Panc1 (cell line): Measurements from ENCODE around the gene RNF215.

Experiments
- POLR2AphosphoS5 ChIP-seq: IDR thresholded peaks from 2 replicates; pipeline ENCODE4 v1.6.1; 2012; ENCODE audit warnings: mild to moderate bottlenecking, low read depth, low read length, moderate library complexity
- SIN3A ChIP-seq: IDR thresholded peaks from 2 replicates; pipeline ENCODE4 v1.6.1; 2012; ENCODE audit warnings: low read depth, mild to moderate bottlenecking, low read length, moderate library complexity, borderline replicate concordance; ENCODE audit not compliant: insufficient read depth
- TCF7L2 ChIP-seq: IDR thresholded peaks from 2 replicates; pipeline ENCODE4 v1.6.1; 2011; ENCODE audit warnings: mild to moderate bottlenecking, low read depth, low read length, inconsistent platforms
- TF ChIP-seq, protein P1 (sequence below): fragments of 450-650 bp; IDR thresholded peaks from 2 replicates; pipeline ENCODE4 v1.5.1; 2017; ENCODE audit warnings: mild to moderate bottlenecking
- TF ChIP-seq, protein P2 (sequence below), 2 experiments: IDR thresholded peaks; 2 replicates each; pipeline ENCODE4 v1.6.1; 2011 to 2012; ENCODE audit warnings: low read depth in 2 of 2, control low read depth in 1 of 2, low read length in 1 of 2, mild to moderate bottlenecking in 1 of 2, moderate library complexity in 1 of 2; ENCODE audit not compliant: insufficient read depth in 1 of 2

DNA sequence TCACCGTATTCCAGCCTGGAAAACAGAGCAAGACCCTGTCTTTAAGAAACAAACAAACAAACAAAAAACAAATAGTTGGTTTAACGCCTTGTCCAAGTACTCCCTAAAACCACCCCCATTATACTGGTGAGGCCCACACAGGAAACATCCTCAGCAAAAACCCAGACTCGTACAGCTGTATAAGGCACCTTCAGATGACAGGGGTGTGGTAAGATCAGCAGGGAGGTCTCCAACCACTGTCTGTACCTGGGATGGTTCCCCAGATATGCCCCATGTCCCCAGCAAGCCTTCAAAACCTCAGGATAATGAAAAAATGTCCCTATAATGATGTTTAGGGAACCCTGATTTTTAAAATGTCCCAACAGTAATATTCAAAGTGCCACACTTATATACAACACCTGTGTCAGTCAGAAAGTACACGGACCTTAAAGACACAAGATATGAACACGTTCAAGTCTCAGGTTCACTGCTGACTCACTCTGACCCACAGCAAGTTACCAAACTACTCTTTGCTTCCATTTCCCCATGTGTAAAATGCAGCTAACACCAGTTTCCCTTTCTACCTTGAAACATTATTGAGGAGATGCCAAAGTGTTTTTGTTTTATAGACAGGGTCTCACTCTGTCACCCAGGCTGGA is 39.8 kb downstream of the RNF215 start:
- TF ChIP-seq, protein P1, sequence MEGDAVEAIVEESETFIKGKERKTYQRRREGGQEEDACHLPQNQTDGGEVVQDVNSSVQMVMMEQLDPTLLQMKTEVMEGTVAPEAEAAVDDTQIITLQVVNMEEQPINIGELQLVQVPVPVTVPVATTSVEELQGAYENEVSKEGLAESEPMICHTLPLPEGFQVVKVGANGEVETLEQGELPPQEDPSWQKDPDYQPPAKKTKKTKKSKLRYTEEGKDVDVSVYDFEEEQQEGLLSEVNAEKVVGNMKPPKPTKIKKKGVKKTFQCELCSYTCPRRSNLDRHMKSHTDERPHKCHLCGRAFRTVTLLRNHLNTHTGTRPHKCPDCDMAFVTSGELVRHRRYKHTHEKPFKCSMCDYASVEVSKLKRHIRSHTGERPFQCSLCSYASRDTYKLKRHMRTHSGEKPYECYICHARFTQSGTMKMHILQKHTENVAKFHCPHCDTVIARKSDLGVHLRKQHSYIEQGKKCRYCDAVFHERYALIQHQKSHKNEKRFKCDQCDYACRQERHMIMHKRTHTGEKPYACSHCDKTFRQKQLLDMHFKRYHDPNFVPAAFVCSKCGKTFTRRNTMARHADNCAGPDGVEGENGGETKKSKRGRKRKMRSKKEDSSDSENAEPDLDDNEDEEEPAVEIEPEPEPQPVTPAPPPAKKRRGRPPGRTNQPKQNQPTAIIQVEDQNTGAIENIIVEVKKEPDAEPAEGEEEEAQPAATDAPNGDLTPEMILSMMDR, result no peak
- TF ChIP-seq POLR2AphosphoS5 (no peak), SIN3A (no peak), TCF7L2 (no peak)
- TF ChIP-seq, protein P2, sequence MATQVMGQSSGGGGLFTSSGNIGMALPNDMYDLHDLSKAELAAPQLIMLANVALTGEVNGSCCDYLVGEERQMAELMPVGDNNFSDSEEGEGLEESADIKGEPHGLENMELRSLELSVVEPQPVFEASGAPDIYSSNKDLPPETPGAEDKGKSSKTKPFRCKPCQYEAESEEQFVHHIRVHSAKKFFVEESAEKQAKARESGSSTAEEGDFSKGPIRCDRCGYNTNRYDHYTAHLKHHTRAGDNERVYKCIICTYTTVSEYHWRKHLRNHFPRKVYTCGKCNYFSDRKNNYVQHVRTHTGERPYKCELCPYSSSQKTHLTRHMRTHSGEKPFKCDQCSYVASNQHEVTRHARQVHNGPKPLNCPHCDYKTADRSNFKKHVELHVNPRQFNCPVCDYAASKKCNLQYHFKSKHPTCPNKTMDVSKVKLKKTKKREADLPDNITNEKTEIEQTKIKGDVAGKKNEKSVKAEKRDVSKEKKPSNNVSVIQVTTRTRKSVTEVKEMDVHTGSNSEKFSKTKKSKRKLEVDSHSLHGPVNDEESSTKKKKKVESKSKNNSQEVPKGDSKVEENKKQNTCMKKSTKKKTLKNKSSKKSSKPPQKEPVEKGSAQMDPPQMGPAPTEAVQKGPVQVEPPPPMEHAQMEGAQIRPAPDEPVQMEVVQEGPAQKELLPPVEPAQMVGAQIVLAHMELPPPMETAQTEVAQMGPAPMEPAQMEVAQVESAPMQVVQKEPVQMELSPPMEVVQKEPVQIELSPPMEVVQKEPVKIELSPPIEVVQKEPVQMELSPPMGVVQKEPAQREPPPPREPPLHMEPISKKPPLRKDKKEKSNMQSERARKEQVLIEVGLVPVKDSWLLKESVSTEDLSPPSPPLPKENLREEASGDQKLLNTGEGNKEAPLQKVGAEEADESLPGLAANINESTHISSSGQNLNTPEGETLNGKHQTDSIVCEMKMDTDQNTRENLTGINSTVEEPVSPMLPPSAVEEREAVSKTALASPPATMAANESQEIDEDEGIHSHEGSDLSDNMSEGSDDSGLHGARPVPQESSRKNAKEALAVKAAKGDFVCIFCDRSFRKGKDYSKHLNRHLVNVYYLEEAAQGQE (IDR thresholded peaks at IDR 0.05; ENCODE audit: insufficient read depth in 1 of 2, low read depth in 2 of 2, low read length in 1 of 2), result no peak
